KMS-11 (cell line): ENCODE data around the gene FHIP1A.

ENCODE experiments used
- H2AFZ ChIP-seq: fragments of 200-600 bp; sonication (generic); 2 replicates; pipeline ENCODE4 v1.6.1; 2016; ENCODE audit warnings: antibody characterized with exemption, mixed run types, low read depth
- H3K27ac ChIP-seq: fragments of 200-600 bp; sonication (generic); 2 replicates; pipeline ENCODE4 v1.6.1; 2016; ENCODE audit warnings: mild to moderate bottlenecking, mixed run types
- H3K27me3 ChIP-seq: fragments of 200-600 bp; sonication (generic); 2 replicates; pipeline ENCODE4 v1.6.1; 2017; ENCODE audit warnings: mild to moderate bottlenecking, low read depth, mixed run types, moderate library complexity; ENCODE audit not compliant: insufficient read depth
- H3K36me3 ChIP-seq: fragments of 200-600 bp; sonication (generic); 2 replicates; pipeline ENCODE4 v1.6.1; 2017; ENCODE audit warnings: mild to moderate bottlenecking, mixed run types; ENCODE audit not compliant: insufficient read depth
- H3K4me1 ChIP-seq: fragments of 200-600 bp; sonication (generic); 2 replicates; pipeline ENCODE4 v1.6.1; 2016; ENCODE audit warnings: mild to moderate bottlenecking, low read depth, mixed run types; ENCODE audit not compliant: poor library complexity, severe bottlenecking
- H3K4me2 ChIP-seq: fragments of 200-600 bp; sonication (generic); 2 replicates; pipeline ENCODE4 v1.7.0; 2016; ENCODE audit warnings: mild to moderate bottlenecking, mixed run types
- H3K4me3 ChIP-seq: fragments of 200-600 bp; sonication (generic); IDR thresholded peaks from 2 replicates; pipeline ENCODE4 v1.6.1; 2017; ENCODE audit warnings: low read depth, low read length, mixed read lengths; ENCODE audit not compliant: insufficient read depth
- H3K79me2 ChIP-seq: fragments of 200-600 bp; sonication (generic); 2 replicates; pipeline ENCODE4 v1.6.1; 2016; ENCODE audit warnings: low read depth, mixed run types; ENCODE audit not compliant: insufficient read depth
- H3K9ac ChIP-seq: fragments of 200-600 bp; sonication (generic); 2 replicates; pipeline ENCODE4 v1.6.1; 2016; ENCODE audit warnings: mild to moderate bottlenecking, mixed run types
- H4K20me1 ChIP-seq: fragments of 200-600 bp; sonication (generic); 2 replicates; pipeline ENCODE4 v1.6.1; 2016; ENCODE audit warnings: mild to moderate bottlenecking, mixed run types; ENCODE audit not compliant: insufficient read depth
- CTCF ChIP-seq: fragments of 200-600 bp; sonication (generic); conservative IDR thresholded peaks from 2 replicates; pipeline ENCODE4 v1.6.1; 2017; ENCODE audit warnings: low read depth, mild to moderate bottlenecking, antibody characterized with exemption, low read length, moderate library complexity, mixed read lengths

FHIP1A gene

GRCh38 chr4:151407018-151407417 lies 2.0 kb upstream of the FHIP1A start:
- no peak for TF ChIP-seq CTCF
- Histone ChIP-seq H3K27me3 (peaks cover 54% of the 10 kb centered on the region), H3K27ac (no peak overlapping the region), H3K4me1 (peaks cover 13% of the 10 kb centered on the region), H3K4me3 (no peak overlapping the region), H3K4me2 (peak overlapping the region; percentile 88), H2AFZ (no peak overlapping the region), H3K36me3 (no peaks in the 10 kb centered on the region), H3K79me2 (no peaks in the 10 kb centered on the region), H3K9ac (no peak overlapping the region), H4K20me1 (0 out of 2 replicates have a peak, but pooled peaks cover 6% of the 10 kb centered on the region)

- Histone ChIP-seq H3K4me1 (peaks cover 13% of the 10 kb centered on the region), H3K27ac (no peak overlapping the region), H3K9ac (peak overlapping the region; percentile 26; the same call in 1 of the 2 replicates), H2AFZ (peak overlapping the region; percentile 63; the same call in 1 of the 2 replicates), H3K27me3 (peaks cover 54% of the 10 kb centered on the region), H3K79me2 (no peaks in the 10 kb centered on the region), H3K4me3 (no peak overlapping the region), H4K20me1 (0 out of 2 replicates have a peak, but pooled peaks cover 6% of the 10 kb centered on the region), H3K4me2 (peak overlapping the region; percentile 88), H3K36me3 (no peaks in the 10 kb centered on the region)
- no peak for TF ChIP-seq CTCF
Measured at GRCh38 chr4:151407466-151408379, 1.3 kb upstream of the FHIP1A start.

- no peak overlapping the region for H3K4me3 ChIP-seq
- H3K79me2 ChIP-seq = no peaks in the 10 kb centered on the region
- peak overlapping the region; percentile 88 for H3K4me2 ChIP-seq
- H3K27me3 ChIP-seq = peaks cover 54% of the 10 kb centered on the region
- H3K36me3 ChIP-seq = no peaks in the 10 kb centered on the region
- 0 out of 2 replicates have a peak overlapping the region, but pooled peaks have one; percentile 22 for H3K27ac ChIP-seq
- no peak for TF ChIP-seq CTCF
- peak overlapping the region; percentile 63 for H2AFZ ChIP-seq
- 0 out of 2 replicates have a peak, but pooled peaks cover 6% of the 10 kb centered on the region for H4K20me1 ChIP-seq
- peak overlapping the region; percentile 26; the same call in 1 of the 2 replicates for H3K9ac ChIP-seq
- peaks cover 13% of the 10 kb centered on the region for H3K4me1 ChIP-seq
Measured at GRCh38 chr4:151408380-151408629, 671 bp upstream of the FHIP1A start.

- Histone ChIP-seq H3K27me3 (peaks cover 50% of the 10 kb centered on the region), H3K36me3 (no peaks in the 10 kb centered on the region), H4K20me1 (0 out of 2 replicates have a peak, but pooled peaks cover 6% of the 10 kb centered on the region), H3K9ac (no peak overlapping the region), H3K27ac (no peak overlapping the region), H3K4me3 (no peak overlapping the region), H3K4me2 (peak overlapping the region; percentile 64; the same call in 1 of the 2 replicates), H2AFZ (peak overlapping the region; percentile 21; the same call in 1 of the 2 replicates), H3K4me1 (peaks cover 13% of the 10 kb centered on the region), H3K79me2 (no peaks in the 10 kb centered on the region)
- no peak for TF ChIP-seq CTCF
Measured at GRCh38 chr4:151409470-151410313, 716 bp downstream of the FHIP1A start.
